KMS-11 (cell line): Measurements from ENCODE around the gene MT1E.

Source experiments
- H2AFZ ChIP-seq: fragments of 200-600 bp; sonication (generic); 2 replicates; pipeline ENCODE4 v1.6.1; 2016; ENCODE audit warnings: antibody characterized with exemption, mixed run types, low read depth
- H3K27ac ChIP-seq: fragments of 200-600 bp; sonication (generic); 2 replicates; pipeline ENCODE4 v1.6.1; 2016; ENCODE audit warnings: mild to moderate bottlenecking, mixed run types
- H3K27me3 ChIP-seq: fragments of 200-600 bp; sonication (generic); 2 replicates; pipeline ENCODE4 v1.6.1; 2017; ENCODE audit warnings: mild to moderate bottlenecking, low read depth, mixed run types, moderate library complexity; ENCODE audit not compliant: insufficient read depth
- H3K36me3 ChIP-seq: fragments of 200-600 bp; sonication (generic); 2 replicates; pipeline ENCODE4 v1.6.1; 2017; ENCODE audit warnings: mild to moderate bottlenecking, mixed run types; ENCODE audit not compliant: insufficient read depth
- H3K4me1 ChIP-seq: fragments of 200-600 bp; sonication (generic); 2 replicates; pipeline ENCODE4 v1.6.1; 2016; ENCODE audit warnings: mild to moderate bottlenecking, low read depth, mixed run types; ENCODE audit not compliant: poor library complexity, severe bottlenecking
- H3K4me2 ChIP-seq: fragments of 200-600 bp; sonication (generic); 2 replicates; pipeline ENCODE4 v1.7.0; 2016; ENCODE audit warnings: mild to moderate bottlenecking, mixed run types
- H3K4me3 ChIP-seq: fragments of 200-600 bp; sonication (generic); IDR thresholded peaks from 2 replicates; pipeline ENCODE4 v1.6.1; 2017; ENCODE audit warnings: low read depth, low read length, mixed read lengths; ENCODE audit not compliant: insufficient read depth
- H3K79me2 ChIP-seq: fragments of 200-600 bp; sonication (generic); 2 replicates; pipeline ENCODE4 v1.6.1; 2016; ENCODE audit warnings: low read depth, mixed run types; ENCODE audit not compliant: insufficient read depth
- H3K9ac ChIP-seq: fragments of 200-600 bp; sonication (generic); 2 replicates; pipeline ENCODE4 v1.6.1; 2016; ENCODE audit warnings: mild to moderate bottlenecking, mixed run types
- H4K20me1 ChIP-seq: fragments of 200-600 bp; sonication (generic); 2 replicates; pipeline ENCODE4 v1.6.1; 2016; ENCODE audit warnings: mild to moderate bottlenecking, mixed run types; ENCODE audit not compliant: insufficient read depth
- TF ChIP-seq, protein P1 (sequence below): fragments of 200-600 bp; sonication (generic); conservative IDR thresholded peaks from 2 replicates; pipeline ENCODE4 v1.6.1; 2017; ENCODE audit warnings: low read depth, mild to moderate bottlenecking, antibody characterized with exemption, low read length, moderate library complexity, mixed read lengths

MT1E gene

DNA sequence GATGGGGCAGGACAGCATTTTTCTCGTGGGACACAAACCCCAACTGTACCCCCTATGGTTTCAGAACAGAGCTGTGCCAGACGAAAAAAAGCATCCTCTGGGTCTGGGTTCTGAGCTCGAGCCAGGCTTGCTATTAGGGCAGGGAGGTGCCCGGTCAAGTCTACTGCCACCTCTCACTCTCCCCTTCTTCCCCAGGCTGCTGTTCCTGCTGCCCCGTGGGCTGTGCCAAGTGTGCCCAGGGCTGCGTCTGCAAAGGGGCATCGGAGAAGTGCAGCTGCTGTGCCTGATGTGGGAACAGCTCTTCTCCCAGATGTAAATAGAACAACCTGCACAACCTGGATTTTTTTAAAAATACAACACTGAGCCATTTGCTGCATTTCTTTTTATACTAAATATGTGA is 1.1 kb downstream of the MT1E start:
- H3K27me3 ChIP-seq = no peaks in the 10 kb centered on the region
- H4K20me1 ChIP-seq = no peaks in the 10 kb centered on the region
- no peak overlapping the region for H3K27ac ChIP-seq
- H2AFZ ChIP-seq = no peak overlapping the region
- no peak overlapping the region for H3K4me3 ChIP-seq
- H3K79me2 ChIP-seq = no peaks in the 10 kb centered on the region
- no peak overlapping the region for H3K4me2 ChIP-seq
- H3K36me3 ChIP-seq = no peaks in the 10 kb centered on the region
- TF ChIP-seq, protein P1, sequence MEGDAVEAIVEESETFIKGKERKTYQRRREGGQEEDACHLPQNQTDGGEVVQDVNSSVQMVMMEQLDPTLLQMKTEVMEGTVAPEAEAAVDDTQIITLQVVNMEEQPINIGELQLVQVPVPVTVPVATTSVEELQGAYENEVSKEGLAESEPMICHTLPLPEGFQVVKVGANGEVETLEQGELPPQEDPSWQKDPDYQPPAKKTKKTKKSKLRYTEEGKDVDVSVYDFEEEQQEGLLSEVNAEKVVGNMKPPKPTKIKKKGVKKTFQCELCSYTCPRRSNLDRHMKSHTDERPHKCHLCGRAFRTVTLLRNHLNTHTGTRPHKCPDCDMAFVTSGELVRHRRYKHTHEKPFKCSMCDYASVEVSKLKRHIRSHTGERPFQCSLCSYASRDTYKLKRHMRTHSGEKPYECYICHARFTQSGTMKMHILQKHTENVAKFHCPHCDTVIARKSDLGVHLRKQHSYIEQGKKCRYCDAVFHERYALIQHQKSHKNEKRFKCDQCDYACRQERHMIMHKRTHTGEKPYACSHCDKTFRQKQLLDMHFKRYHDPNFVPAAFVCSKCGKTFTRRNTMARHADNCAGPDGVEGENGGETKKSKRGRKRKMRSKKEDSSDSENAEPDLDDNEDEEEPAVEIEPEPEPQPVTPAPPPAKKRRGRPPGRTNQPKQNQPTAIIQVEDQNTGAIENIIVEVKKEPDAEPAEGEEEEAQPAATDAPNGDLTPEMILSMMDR = no peak
- H3K4me1 ChIP-seq = no peaks in the 10 kb centered on the region
- H3K9ac ChIP-seq = no peak overlapping the region

- no peak overlapping the region for H2AFZ ChIP-seq
- no peaks in the 10 kb centered on the region for H3K79me2 ChIP-seq
- H3K9ac ChIP-seq = no peak overlapping the region
- no peaks in the 10 kb centered on the region for H3K4me1 ChIP-seq
- no peaks in the 10 kb centered on the region for H3K27me3 ChIP-seq
- no peak overlapping the region for H3K4me3 ChIP-seq
- no peak overlapping the region for H3K27ac ChIP-seq
- no peaks in the 10 kb centered on the region for H3K36me3 ChIP-seq
- TF ChIP-seq, protein P1 = no peak
- H3K4me2 ChIP-seq = no peak overlapping the region
- H4K20me1 ChIP-seq = no peaks in the 10 kb centered on the region
Measured at GRCh38 chr16:56628486-56629350, 3.1 kb downstream of the MT1E start.

DNA sequence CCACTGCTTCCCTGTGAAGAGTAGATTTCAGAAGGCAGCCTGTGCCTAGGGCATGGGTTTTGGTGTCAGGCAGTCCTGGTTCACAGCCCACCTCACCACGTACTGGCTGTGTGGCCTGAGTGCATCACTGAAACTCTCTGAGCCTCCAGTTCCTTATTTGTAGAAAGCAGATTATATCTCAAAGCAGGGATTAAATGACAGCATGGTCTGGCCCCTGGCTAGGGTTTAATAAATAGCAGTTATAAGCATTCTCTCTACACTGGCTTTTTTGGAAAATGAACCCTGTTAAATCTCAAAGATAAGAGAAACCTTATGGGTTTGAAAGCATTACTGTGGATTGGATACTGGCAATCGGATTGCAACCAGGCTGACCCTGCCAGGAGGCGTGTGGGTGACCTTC is 4.0 kb downstream of the MT1E start:
- Histone ChIP-seq H4K20me1 (no peaks in the 10 kb centered on the region), H3K4me2 (no peak overlapping the region)

DNA sequence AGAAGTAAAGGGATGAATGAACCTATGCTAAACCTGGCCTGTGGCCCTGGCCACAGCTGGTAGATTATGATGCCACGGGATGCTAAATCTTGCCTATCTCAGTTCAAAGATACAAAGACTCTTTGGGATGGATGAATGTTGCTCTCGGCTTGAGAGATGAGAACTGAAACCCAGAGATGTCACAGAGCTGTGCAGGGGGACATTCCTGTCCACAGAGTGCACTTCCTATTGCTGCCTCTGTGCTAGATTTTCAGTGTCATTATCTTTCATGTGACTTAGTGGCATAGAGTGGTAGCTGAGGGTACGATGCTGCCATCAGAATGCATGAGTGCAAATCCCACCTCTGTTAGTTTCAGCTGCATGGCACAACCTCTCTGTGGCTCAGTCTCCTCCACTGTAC is 4.6 kb downstream of the MT1E start:
- Histone ChIP-seq H3K4me2 (no peak overlapping the region), H2AFZ (no peak overlapping the region), H3K4me3 (no peak overlapping the region), H4K20me1 (no peaks in the 10 kb centered on the region), H3K9ac (no peak overlapping the region), H3K27me3 (peaks cover 3% of the 10 kb centered on the region; the same call in 1 of the 2 replicates), H3K36me3 (no peaks in the 10 kb centered on the region), H3K79me2 (no peaks in the 10 kb centered on the region), H3K4me1 (no peaks in the 10 kb centered on the region), H3K27ac (no peak overlapping the region)
- TF ChIP-seq, protein P1 = no peak

More for the DNA sequence above, 4.0 kb downstream of the MT1E start:
- no peak overlapping the region for H3K27ac ChIP-seq
- no peak overlapping the region for H3K4me3 ChIP-seq
- TF ChIP-seq, protein P1 = no peak
- no peaks in the 10 kb centered on the region for H3K36me3 ChIP-seq
- no peaks in the 10 kb centered on the region for H3K79me2 ChIP-seq
- peaks cover under 1% of the 10 kb centered on the region; the same call in 1 of the 2 replicates for H3K27me3 ChIP-seq
- no peak overlapping the region for H3K9ac ChIP-seq
- no peaks in the 10 kb centered on the region for H3K4me1 ChIP-seq
- H2AFZ ChIP-seq = no peak overlapping the region
